Parathyroid adenoma (tissue), 2 donors: ENCODE results near the gene CCSAP.

ENCODE experiments used
- H2AFZ ChIP-seq: fragments of 300-600 bp; sonication (generic); one replicate; pipeline ENCODE4 v1.7.0; 2017; ENCODE audit warnings: antibody characterized with exemption, mild to moderate bottlenecking
- H3K27ac ChIP-seq: fragments of 300-600 bp; sonication (generic); one replicate; pipeline ENCODE4 v1.7.0; 2017
- H3K27me3 ChIP-seq: fragments of 300-600 bp; sonication (generic); one replicate; pipeline ENCODE4 v1.7.0; 2017; ENCODE audit warnings: low read length; ENCODE audit not compliant: control insufficient read depth, insufficient read depth
- H3K36me3 ChIP-seq: fragments of 300-600 bp; sonication (generic); one replicate; pipeline ENCODE4 v1.7.0; 2017; ENCODE audit warnings: low read length; ENCODE audit not compliant: control insufficient read depth, insufficient read depth
- H3K4me1 ChIP-seq: fragments of 300-600 bp; sonication (generic); one replicate; pipeline ENCODE4 v1.7.0; 2017; ENCODE audit warnings: control low read depth
- H3K4me2 ChIP-seq: fragments of 300-600 bp; sonication (generic); one replicate; pipeline ENCODE4 v1.7.0; 2017; ENCODE audit warnings: low read length
- H3K4me3 ChIP-seq: fragments of 300-600 bp; sonication (generic); one replicate; pipeline ENCODE4 v1.7.0; 2017; ENCODE audit warnings: low read depth, low read length
- H3K79me2 ChIP-seq: fragments of 300-600 bp; sonication (generic); one replicate; pipeline ENCODE4 v1.7.0; 2017; ENCODE audit warnings: control low read depth
- H3K9ac ChIP-seq: fragments of 300-600 bp; sonication (generic); one replicate; pipeline ENCODE4 v1.7.0; 2017; ENCODE audit warnings: mild to moderate bottlenecking
- H3K9me3 ChIP-seq: fragments of 300-600 bp; sonication (generic); one replicate; pipeline ENCODE4 v1.7.0; 2017; ENCODE audit warnings: low read length; ENCODE audit not compliant: control insufficient read depth
- CTCF ChIP-seq: fragments of 300-600 bp; sonication (generic); IDR thresholded peaks from one replicate; pipeline ENCODE4 v1.7.0; 2017; ENCODE audit warnings: antibody characterized with exemption, mild to moderate bottlenecking
- donor health status: primary hyperparathyroidism.

CCSAP gene

GRCh38 chr1:229287267-229287666, 55.6 kb downstream of the CCSAP start:
- Histone ChIP-seq H3K9me3 (no peaks in the 10 kb centered on the region), H2AFZ (no peak overlapping the region), H3K36me3 (no peaks in the 10 kb centered on the region), H3K79me2 (peaks cover 9% of the 10 kb centered on the region), H3K9ac (no peak overlapping the region), H3K4me3 (no peak overlapping the region), H3K27ac (no peak overlapping the region), H3K4me1 (peaks cover 5% of the 10 kb centered on the region), H3K4me2 (no peak overlapping the region), H3K27me3 (no peaks in the 10 kb centered on the region)
- no peak for TF ChIP-seq CTCF

- H3K4me2 ChIP-seq = no peak overlapping the region
- H3K79me2 ChIP-seq = peaks cover 9% of the 10 kb centered on the region
- no peak overlapping the region for H3K9ac ChIP-seq
- no peak overlapping the region for H3K4me3 ChIP-seq
- H3K4me1 ChIP-seq = peaks cover 5% of the 10 kb centered on the region
- no peak overlapping the region for H3K27ac ChIP-seq
- TF ChIP-seq CTCF = no peak
- no peaks in the 10 kb centered on the region for H3K27me3 ChIP-seq
- no peak overlapping the region for H2AFZ ChIP-seq
- no peaks in the 10 kb centered on the region for H3K36me3 ChIP-seq
- H3K9me3 ChIP-seq = no peaks in the 10 kb centered on the region
Observed at GRCh38 chr1:229286099-229286766, 56.6 kb downstream of the CCSAP start.

- no peak overlapping the region for H2AFZ ChIP-seq
- H3K9me3 ChIP-seq = no peaks in the 10 kb centered on the region
- H3K4me3 ChIP-seq = no peak overlapping the region
- TF ChIP-seq CTCF = no peak
- H3K9ac ChIP-seq = no peak overlapping the region
- no peak overlapping the region for H3K27ac ChIP-seq
- peaks cover 9% of the 10 kb centered on the region for H3K79me2 ChIP-seq
- peaks cover 5% of the 10 kb centered on the region for H3K4me1 ChIP-seq
- H3K36me3 ChIP-seq = no peaks in the 10 kb centered on the region
- no peak overlapping the region for H3K4me2 ChIP-seq
- no peaks in the 10 kb centered on the region for H3K27me3 ChIP-seq
Observed at GRCh38 chr1:229285440-229285839, 57.4 kb downstream of the CCSAP start.

GRCh38 chr1:229284887-229285286, 58.0 kb downstream of the CCSAP start:
- Histone ChIP-seq H2AFZ (no peak overlapping the region), H3K27ac (no peak overlapping the region), H3K4me2 (no peak overlapping the region), H3K9ac (no peak overlapping the region), H3K27me3 (no peaks in the 10 kb centered on the region), H3K79me2 (peaks cover 9% of the 10 kb centered on the region), H3K9me3 (no peaks in the 10 kb centered on the region), H3K4me1 (peaks cover 5% of the 10 kb centered on the region), H3K36me3 (no peaks in the 10 kb centered on the region), H3K4me3 (no peak overlapping the region)
- TF ChIP-seq CTCF = no peak

GRCh38 chr1:229283183-229283611, 59.6 kb downstream of the CCSAP start:
- H3K27me3 ChIP-seq = no peaks in the 10 kb centered on the region
- no peak overlapping the region for H3K9ac ChIP-seq
- H3K79me2 ChIP-seq = peaks cover 13% of the 10 kb centered on the region
- H3K4me1 ChIP-seq = peaks cover 5% of the 10 kb centered on the region
- no peak overlapping the region for H3K4me3 ChIP-seq
- H3K9me3 ChIP-seq = no peaks in the 10 kb centered on the region
- no peak overlapping the region for H3K4me2 ChIP-seq
- H3K27ac ChIP-seq = no peak overlapping the region
- no peak for TF ChIP-seq CTCF
- H3K36me3 ChIP-seq = no peaks in the 10 kb centered on the region
- no peak overlapping the region for H2AFZ ChIP-seq
